ENCODE measurements around the gene PLK3.

Gene PLK3

GRCh38 chr1:44806025-44806703 lies 6.0 kb downstream of the PLK3 start:
- no peak for DNase-seq (ENCODE audit: low read depth)
- no peak for TF ChIP-seq CTCF (IDR thresholded peaks at IDR 0.05; ENCODE audit: insufficient read depth, low read depth, low read length, missing control alignments)
- no peak overlapping the region for H3K4me3 ChIP-seq (ENCODE audit: low read depth, low read length)

- H3K4me3 ChIP-seq (ENCODE audit: low read depth, low read length), result peak within 1 kb of the TSS; percentile 35
- no peak for TF ChIP-seq CTCF (IDR thresholded peaks at IDR 0.05; ENCODE audit: insufficient read depth, low read depth, low read length, missing control alignments)
- DNase-seq (ENCODE audit: low read depth), result no peak
Measured at GRCh38 chr1:44806704-44807363, 6.7 kb downstream of the PLK3 start, which contains the start of gene DYNLT4. Gene DYNLT4, minus strand, starts transcription at chr1:44807351. Its CDS starts 683 bp downstream, at chr1:44806668.

GRCh38 chr1:44807364-44808062 lies 7.3 kb downstream of the PLK3 start:
- TF ChIP-seq CTCF (IDR thresholded peaks at IDR 0.05; ENCODE audit: insufficient read depth, low read depth, low read length, missing control alignments), result no peak
- peak overlapping the region; percentile 35 for H3K4me3 ChIP-seq (ENCODE audit: low read depth, low read length)

GRCh38 chr1:44808063-44808937 lies 8.1 kb downstream of the PLK3 start, which contains the start of gene BTBD19:
Gene BTBD19, plus strand, starts transcription at chr1:44808523. Its CDS starts 298 bp downstream, at chr1:44808821.
- no peak for TF ChIP-seq CTCF (IDR thresholded peaks at IDR 0.05; ENCODE audit: insufficient read depth, low read depth, low read length, missing control alignments)
- H3K4me3 ChIP-seq (ENCODE audit: low read depth, low read length), result peak within 1 kb of the TSS; percentile 35
- DNase-seq (ENCODE audit: low read depth), result no peak

More at GRCh38 chr1:44807364-44808062, 7.3 kb downstream of the PLK3 start:
- peak; percentile 91 for DNase-seq (ENCODE audit: low read depth)

- peak overlapping the region; percentile 35 for H3K4me3 ChIP-seq (ENCODE audit: low read depth, low read length)
- no peak for TF ChIP-seq CTCF (IDR thresholded peaks at IDR 0.05; ENCODE audit: insufficient read depth, low read depth, low read length, missing control alignments)
- DNase-seq (ENCODE audit: low read depth), result peak; percentile 93
Measured at GRCh38 chr1:44808938-44809917, 9.1 kb downstream of the PLK3 start.

All from GM12865 (cell line).